GM18873 (cell line): Measurements from ENCODE around the gene HOXB9.

Experiments used
- ATAC-seq: cut with Tn5 transposase; IDR thresholded peaks from one replicate; pipeline ENCODE4 v1.9.1; 2021; ENCODE audit warnings: mild to moderate bottlenecking, moderate library complexity, moderate number of reproducible peaks; ENCODE audit not compliant: unreplicated experiment, low FRiP score

HOXB9 gene

DNA sequence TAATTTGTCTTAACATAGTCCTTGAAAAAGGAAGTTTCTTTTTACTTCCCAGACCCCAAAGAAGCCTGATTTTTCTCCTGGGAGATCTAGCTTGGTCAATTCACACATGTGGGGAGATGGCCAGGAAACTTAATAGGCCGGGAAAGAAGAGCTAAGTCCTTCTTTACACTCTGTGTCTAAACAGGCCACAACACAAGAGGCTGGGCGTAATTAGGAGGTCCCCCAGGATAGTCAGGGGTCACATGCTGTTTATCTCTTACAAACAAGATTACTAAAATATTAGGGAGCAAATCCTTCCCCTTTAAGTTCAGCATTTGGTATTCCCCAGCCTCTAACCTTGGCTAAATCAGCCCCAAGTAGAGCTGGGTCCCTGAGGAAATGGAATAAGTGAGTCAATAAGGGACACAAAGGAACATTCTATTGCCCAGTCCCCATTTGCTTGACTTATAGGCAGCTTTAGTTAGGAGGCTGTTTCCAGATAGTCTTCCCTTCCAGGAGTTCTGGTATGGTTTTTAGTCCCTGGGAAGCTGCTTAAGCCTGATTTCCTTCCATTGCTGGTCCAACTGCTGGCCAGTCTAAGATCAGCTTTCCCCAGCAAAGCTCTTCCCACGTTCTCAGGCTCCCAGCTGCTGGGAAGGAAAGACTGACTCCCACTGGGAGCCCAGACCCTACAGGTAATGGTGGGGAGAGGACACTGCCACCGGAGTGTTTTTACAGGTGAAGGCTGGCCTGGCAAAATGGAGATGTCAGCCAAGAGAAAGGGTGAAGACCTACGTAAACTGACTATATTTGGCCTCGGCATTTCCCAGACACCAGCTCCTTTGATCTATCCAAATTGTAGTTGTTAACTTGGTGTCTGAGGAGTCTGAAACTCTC is 14.1 kb upstream of the HOXB9 start:
- no peak for ATAC-seq

DNA sequence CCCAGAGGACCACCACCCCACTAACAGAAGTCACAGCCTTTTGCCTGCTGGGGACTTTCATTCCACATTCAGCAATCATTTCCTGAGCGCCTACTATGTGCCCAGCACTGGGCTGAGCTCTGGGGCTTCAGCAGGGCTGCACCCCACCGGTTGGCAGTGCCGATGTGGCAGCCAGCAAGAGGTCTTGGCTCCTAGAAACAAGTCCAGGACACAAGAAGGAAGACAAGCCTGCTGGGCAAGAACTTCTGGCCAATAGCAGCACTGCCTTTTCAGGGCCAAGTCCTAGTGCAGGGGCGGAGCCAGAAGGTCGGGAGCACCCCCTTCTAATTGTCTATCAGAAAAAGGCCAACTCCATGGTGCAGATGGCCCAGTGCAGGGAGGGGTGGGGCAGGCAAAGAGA is 13.0 kb upstream of the HOXB9 start:
- ATAC-seq, result no peak

DNA sequence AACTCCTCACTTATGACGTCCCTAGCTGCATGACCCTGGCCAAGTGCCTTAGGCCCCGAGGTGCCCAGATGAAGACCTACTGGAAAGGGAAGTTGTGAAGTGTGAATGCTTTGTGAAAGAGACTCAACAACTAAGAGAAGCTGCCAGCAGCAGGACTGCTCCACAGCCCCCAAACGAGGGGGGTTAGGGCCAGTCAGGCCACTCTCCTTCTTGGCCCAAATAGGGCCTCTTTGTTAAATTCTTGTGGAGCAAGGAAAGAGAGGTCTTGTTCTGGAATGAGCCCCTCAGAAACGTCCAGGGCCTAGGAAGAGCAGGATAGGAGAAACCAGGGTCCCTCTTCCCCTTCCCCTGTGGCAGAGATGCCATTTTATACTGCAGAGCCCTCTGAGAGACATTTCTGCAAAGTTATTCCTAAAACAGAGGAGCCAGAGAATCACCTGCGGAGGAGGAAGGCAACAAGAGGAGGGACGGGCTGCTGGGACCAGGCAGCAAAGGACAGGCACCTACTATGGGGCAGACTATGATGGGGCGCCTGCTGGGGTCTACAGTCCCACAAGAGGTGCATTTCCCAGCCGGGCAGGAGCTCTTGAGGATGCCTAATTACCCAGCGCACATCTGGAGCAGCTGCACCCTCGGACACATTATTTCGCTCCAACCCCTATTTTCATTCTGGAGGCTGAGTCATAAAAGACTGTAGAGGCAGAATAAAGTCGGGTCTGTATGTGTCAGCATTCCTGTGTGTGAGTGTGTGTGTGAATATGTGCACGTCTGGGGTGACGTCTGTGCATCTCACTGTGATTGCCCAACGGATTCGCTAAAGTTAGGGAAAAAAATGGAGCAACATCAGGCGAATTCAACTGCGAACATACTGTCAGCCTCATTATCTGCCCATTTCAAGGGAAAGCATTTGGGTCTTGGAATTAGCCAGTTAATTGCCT is 11.4 kb upstream of the HOXB9 start:
- no peak for ATAC-seq

DNA sequence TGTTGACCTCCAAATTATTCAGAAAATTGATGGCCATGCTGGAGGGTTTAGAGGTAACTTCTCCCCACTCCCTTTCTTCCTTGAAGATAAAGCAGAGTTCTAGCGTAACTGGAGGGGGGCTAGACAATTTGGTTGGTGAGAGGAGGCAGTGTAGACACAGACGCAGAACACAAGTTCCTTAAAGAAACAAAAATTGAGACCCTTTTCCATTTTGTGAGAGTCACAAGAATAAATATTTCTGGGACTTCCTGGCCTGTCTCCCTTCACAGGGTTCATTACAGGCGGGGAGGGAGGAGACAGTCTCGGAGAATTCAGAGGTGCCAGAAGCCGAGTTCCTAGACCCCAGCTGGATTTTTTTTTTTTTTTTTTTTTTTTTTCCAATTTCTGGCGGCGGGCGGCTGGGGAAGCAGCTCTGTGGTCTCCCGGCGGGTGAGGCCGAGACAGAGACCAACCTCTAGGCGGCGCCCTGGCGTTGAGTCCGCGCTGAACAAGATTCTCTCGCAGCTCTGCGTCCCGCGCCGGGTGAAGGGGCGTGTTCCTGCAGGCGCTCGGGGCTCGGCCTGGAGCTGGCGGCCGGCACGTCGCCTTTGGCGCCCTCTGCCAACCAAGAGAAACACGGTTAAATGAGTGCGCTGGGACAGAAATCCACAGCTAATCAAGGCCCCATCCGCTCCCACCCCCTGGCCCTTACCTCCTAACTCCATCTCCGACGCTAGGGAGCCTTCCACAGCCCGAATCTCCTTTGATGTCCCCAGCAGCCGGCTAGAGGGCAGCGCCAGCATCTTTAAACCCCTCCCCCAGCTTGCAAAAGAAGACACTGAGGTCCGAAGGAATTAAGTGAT is 10.2 kb upstream of the HOXB9 start:
- ATAC-seq, result no peak

DNA sequence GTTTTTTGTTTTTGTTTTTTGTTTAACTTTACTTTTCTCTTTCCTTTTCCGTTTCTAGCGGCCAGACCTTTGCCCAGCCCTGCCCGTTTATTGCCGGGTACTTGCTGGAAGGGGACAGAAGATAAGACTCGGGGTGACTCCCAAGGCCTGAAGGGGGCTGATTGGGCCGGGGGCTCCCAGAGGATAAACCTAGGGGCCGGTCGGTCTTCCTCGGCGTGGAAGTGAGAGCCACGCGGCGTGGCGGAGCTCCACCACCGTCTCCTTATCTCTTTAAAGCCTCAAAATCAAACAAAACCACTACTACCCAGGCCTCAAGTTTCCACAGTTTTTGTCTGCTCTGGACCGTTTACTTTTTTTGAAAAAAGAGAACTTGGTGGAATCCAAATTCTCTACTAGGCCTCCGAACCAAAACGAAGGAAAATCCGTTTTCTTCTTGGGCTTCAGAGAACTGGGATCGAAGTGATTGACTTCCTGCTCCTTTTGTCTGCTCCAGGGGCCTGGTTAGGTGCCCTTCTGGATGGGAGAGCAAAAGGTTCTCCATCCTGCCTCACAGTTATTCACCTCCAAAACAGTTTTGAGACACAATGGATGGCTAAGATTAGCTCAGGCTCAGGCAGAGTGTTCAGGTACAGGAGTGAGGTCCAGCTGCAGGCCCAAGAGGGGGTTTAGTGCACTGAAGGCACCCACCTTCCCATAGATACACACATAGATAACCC is 8.5 kb upstream of the HOXB9 start:
- no peak for ATAC-seq

DNA sequence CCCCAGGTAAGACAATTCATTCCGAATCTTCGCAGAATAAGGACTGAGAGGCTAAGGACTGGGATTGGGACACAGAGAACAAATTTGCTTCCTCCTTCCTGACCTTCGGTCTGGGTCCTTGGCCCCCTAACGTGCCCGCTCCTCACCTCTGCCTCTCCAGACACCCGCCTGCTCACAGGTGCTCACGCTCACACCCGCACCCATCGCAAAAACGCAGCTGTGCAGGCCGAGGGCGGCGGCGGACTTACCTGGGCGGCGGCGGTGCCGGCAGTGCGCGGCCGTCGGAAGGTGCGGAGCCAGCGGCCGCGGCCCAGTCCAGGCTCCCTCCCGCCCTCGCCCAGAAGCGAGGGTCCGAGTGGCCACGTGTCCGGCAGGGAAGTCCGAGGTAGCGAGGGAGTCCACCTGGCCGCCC is 7.1 kb upstream of the HOXB9 start:
- no peak for ATAC-seq

DNA sequence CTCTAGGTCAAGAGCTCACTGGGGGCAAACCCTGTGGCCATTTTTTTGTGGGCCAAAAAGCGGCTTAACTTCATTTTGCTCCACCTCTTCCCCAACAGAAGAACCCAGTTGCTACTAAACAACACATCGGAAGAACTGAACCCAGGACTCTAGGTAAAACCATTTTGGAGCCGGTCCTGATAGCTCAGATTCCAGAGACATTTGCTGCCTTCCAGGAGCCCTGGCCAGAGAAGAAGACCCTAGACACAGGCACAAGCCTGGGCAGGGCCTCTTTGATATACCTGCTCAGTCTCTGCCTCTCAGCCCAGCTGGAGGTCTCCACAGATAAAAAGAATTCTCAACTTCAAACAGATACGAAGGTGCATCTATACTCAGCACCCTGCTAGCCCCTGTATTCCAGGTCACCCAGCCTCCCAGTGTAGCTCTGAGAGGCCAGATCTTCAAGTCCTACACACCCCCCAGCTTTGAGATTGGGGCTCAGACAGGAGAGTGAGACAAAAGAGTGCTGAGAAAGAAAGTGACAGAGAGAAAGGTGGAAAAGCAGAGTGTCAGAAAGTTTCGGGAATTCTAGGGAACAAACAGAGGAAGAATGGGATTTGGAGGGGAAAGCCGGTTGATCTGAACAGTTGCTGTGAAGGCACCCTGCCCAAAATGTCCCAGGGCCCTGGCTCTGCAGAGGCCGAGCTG is 6.6 kb upstream of the HOXB9 start:
- no peak for ATAC-seq

DNA sequence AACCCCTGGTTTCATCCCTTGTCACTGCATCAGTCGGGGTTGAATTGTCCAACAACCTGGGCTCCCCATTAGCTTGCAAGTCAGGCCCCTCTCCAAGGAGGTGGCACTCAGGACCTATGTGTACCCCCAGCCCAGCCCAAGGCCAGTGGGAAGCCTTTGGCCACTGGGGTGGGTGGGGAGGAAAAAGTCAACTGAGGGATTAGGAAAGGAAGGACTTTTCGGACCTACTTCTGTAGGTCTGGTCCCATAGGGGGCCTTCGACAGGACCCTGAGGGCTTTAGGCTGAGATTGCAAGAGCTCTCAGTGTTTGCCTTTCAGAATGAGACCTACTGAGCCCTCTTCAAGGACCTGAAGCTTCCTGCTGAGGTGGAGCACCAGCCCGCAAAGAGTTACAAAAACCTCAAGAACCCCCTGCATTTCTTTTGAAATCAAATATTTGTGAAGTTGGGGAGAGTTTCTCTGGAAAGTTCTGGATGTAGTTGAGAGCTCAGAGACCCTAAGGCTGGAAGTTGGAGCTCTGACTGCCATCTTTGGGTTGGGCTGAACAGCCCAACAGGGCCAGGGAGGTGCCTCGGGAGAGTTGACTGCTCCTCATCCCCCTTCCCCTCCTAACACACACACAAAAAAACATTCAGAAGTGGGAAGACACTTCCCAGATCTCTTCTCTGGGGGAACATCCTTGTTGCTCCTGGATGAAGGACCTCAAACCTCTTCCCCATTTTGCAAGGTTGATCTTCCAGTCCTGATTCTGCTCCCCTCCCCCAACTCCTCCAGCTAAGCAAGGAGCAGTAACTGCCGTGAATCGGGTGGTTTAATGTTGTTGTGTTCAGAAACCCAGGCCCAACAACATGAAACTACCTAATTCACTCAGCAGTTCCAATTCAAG is 5.8 kb upstream of the HOXB9 start:
- no peak for ATAC-seq

DNA sequence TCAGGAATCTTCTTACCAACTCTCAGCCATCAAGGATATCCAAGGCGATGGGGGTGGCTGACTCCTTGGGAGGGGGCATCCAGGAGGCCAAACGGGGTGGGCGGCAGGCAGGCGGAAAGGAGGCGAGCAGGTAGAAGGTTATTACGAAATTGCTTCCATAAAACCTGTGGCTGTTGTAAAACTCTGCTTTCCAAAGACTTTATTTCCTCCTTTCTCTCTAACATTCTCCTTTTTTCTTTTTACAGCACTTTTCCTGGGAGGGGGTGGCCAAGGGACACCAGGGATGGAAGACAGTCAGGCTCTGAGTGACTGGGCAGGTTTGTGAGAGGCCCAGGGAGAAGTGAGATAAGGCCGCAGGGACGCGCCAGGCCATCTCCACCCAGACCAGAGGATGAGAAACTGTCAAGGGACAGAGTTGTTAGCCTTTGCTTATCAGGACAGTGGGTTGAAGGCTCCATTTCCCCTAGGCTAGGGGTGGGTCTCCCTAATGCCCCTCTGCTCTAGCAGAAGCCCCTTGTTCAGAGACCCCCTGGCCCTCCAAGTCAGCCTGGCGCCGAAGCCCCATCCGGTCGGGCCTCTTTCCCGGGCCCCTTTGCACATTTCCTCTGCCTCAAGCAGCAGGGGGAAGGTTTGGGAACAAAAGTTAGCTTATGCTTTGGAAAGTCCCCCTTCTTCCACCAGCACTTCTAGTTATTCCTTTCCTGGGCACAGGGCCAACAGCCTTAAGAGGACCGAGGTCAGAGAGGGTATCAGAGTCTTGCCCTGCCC is 5.0 kb upstream of the HOXB9 start:
- no peak for ATAC-seq

DNA sequence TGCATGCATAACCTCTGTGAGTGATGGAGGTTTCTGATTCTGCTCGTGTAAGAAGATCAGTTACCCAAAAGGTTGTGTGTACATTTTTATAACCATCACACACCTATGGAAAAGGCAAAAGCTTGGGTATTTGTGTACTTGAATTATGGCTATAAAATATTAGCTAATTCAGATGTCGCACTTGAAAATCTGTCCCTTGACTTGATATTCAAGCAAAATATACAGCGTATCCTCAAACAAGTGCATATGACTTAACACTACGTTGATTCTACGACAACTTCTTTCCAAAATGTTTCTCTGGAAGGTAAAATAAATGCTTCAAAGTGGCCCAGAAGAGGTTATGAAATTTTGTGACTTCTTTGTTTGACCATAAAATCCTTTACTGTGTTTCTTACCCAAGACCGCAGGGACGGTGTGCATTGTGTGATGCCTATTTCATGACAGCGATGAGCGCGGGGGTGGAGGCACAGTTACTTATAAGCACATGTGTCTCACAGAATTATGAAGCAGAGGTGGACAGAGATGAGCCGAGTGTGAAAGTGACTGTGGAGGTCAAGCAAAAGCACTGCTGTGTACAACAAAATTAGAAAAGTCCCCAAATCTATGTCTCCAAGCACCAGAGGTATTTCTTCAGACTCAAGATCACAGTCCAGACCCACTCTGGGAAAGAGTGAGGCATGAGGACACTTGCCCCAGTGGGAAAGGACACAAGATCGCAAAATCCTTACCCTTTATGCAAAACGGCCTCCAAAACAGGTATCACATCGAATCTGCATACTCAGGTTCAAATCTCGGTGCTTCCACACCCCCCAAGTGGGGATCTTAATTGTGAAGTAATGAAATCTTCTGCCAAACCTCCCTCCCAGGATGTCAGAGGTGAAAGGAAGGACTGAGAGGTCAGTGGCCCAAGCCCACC is 4.1 kb upstream of the HOXB9 start:
- no peak for ATAC-seq

DNA sequence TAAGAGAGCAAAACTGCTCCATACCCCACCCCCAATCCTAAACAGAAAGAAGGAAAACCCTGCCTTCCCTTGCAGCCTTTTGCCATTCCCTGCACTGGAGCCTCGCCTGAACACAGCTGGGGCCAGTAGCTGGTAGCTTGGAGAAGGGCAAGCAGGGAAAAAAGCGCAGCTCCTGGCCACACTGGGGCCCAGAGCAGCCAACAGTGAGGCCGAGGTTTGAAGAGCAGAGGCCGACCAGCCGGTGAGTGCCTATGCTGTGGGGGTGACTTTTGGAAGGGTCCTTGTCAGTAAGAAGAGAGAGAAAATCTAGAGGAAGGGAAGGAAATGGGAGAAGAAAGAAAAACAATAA is 3.2 kb upstream of the HOXB9 start:
- ATAC-seq, result no peak

DNA sequence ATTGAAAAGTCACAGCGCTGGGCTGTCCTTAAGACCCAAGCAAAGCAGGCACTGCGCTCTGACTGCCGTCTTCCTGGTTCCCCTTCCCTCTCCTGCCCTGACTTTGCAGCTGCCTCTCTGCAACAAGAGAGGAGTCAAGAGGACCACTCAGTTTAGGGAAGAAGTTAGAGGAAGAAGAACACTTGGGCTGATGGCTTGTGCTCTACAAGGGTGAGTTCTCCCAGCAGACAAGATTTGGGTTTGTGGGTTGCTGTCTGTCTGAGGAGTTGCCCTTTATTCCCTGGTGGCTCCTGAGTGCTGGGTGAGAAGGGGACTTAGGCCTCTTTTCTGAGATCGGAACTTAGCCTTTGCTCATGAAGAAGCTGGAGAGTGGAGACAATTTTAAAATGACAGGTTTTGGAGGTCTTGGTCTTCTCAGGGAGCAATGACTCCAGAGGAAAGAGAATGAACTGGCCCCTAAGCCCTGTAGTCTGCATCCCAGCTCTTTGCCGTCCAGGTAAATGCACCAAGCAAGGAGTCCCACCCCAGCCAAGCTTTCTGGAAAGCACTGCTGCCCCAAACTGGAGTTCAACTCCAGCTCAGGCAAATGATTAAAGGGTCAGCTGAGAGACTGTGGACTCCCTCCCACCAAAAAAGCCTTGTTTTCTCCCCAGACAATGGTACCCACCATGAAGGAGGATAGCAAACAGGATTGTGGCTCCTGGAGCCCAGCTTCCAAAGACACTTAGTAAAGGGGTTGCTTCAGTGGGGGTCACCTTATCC is 2.7 kb upstream of the HOXB9 start:
- ATAC-seq, result no peak

DNA sequence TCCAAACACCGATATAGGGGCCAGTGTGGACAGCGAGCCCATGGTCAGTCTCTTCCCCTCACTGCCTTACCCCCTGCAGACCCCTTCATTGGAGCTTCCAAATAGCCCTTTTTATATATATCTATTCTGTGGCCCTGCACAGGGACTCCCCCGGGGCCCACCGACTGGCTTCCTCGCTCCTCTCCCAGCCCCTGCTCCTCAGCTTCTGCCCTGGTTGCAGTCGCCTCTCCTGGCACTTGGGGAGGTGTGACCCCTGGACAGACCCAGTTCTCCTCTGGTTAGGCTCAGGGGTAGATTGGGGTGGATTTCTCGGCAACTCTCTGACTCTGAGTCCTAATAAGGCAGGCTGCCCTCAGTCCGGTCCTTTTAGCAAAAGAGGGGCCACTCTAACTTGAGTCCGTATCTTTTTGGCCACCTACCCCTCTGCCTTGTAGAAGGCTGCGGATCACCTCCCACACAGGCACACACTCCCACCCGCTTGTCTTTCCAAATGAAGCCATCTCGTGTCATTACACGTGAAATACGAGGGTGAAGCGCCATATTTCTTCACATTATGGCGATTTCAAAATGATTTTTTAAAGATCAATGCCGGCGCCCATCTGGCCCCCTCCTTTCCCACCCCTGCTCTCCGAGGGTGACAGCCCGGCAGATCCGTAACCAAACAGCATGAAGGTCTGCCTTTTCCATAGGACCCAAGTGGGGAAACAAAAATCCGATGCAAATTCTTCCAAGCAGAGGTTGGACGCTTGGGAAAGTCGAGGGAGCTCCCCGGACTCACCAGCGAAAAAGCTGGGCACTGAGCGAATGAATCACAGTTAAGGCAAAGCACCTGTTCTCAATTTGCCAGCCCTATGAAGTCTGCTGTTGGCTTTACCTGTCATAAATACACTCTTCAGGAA is 1.7 kb upstream of the HOXB9 start:
- no peak for ATAC-seq

DNA sequence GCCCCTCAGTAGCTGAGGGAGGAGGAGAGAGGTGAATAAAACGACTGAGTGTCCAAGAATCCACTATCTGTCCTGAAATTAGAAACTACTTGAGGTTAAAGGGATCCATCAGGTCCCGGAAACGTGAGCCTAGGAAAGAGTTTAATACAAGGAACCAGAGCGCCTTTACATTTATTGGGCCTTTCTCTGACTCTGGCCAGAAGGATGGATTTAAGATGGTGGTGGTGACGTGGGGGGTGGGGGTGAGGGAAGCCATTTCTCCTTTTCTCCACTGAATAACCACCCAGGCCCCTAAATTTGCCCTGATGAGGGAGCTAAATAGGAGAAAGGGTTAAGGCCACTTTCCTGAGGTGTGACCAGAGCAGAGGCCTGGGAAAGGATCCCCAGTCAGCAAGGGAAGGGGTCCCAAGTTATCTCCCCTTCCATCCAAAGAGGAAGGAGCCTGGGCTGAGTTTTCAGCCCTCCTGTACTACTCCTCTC is 1.0 kb upstream of the HOXB9 start:
- ATAC-seq, result no peak
